ENCODE data around the gene TOLLIP. TPM values are rescaled to one million over a fixed set of nuclear protein-coding genes. Genes with fewer than 3 reads are reported as not detected.

TOLLIP gene
- total RNA-seq, 1 experiment from 2014 or later = 29.5 TPM

DNA sequence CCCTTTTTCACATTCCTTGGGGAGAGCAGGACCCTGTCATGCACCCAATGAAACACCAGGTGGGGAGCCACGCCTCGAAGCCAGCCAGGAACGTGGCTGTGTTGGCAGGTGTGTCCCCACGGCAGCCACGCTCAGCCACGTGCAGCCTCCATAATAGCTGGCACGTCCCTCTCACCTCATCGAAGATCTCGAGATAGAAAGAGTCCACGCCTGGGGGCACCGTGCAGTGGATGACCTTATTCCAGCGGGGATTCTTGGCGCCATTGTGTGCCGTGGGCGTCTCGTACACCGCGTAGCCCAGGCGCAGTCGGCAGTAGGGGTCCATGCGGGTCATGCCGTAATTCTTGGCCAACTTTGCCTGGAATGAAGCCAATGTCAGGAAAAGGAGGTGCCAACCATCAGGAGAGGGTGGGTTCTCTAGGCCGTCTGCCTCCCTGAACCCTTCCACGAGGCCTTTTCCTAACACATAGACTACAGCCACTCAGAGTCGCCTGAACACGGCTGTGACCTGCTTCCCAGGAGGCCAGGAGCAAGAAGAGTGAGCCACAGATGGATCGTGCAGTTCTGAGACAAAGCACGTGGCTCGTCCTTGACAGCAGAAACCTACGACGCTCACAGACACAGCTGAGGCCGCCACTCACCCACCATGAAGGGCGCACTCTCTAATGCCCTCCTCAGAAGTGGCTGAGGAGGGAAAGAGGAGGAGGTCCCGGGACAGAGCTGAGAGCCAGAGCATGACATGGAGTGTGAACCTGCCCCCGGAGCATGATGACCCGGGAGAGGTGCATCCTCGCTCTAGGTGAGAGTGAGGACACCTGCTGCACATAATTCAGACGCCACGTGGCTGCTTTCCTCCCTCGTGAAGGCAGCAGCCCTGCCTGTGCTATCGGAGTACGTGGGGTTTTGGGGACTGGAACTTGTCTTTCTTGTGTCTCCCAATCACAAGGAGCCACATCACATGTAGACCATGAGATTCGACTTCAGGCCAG lies 19.1 kb downstream of the TOLLIP start:
- intact Hi-C loops (cut with micrococcal nuclease; ENCODE audit: unreplicated experiment) = no loop called here
- no peak overlapping the region for H3K4me2 ChIP-seq
- H3K4me1 ChIP-seq (replicated peaks; ENCODE audit: insufficient read depth) = no peaks in the 10 kb centered on the region
- ChIA-PET POLR2A (ENCODE audit: unreplicated experiment) (no interaction called here), CTCF (no interaction called here)
- no peaks in the 10 kb centered on the region for H3K36me3 ChIP-seq (ENCODE audit: low read depth)
- no TSS peak for BruUV-seq (replicated peaks)
- H3K4me3 ChIP-seq = no peak overlapping the region
- H3K79me2 ChIP-seq (ENCODE audit: low read depth) = no peaks in the 10 kb centered on the region
- no peak overlapping the region for H2AFZ ChIP-seq
- no peak overlapping the region for H3K27ac ChIP-seq
- H3K9me2 ChIP-seq (ENCODE audit: insufficient read depth) = no peaks in the 10 kb centered on the region
- no peaks in the 10 kb centered on the region for H3K9me3 ChIP-seq (ENCODE audit: insufficient read depth, low read depth)
- no peak for TF ChIP-seq EZH2 (IDR thresholded peaks at IDR 0.05; ENCODE audit: low read depth)
- TF ChIP-seq, protein P1, sequence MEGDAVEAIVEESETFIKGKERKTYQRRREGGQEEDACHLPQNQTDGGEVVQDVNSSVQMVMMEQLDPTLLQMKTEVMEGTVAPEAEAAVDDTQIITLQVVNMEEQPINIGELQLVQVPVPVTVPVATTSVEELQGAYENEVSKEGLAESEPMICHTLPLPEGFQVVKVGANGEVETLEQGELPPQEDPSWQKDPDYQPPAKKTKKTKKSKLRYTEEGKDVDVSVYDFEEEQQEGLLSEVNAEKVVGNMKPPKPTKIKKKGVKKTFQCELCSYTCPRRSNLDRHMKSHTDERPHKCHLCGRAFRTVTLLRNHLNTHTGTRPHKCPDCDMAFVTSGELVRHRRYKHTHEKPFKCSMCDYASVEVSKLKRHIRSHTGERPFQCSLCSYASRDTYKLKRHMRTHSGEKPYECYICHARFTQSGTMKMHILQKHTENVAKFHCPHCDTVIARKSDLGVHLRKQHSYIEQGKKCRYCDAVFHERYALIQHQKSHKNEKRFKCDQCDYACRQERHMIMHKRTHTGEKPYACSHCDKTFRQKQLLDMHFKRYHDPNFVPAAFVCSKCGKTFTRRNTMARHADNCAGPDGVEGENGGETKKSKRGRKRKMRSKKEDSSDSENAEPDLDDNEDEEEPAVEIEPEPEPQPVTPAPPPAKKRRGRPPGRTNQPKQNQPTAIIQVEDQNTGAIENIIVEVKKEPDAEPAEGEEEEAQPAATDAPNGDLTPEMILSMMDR (conservative IDR thresholded peaks at IDR 0.05) = no peak
- no peaks in the 10 kb centered on the region for H4K20me1 ChIP-seq (ENCODE audit: insufficient read depth)
- DNase-seq = no peak
- H3F3A ChIP-seq (ENCODE audit: insufficient read depth, low read depth) = peaks cover 3% of the 10 kb centered on the region; the same call in 1 of the 2 replicates
- H3K27me3 ChIP-seq (ENCODE audit: insufficient read depth, low read depth) = no peaks in the 10 kb centered on the region

DNA sequence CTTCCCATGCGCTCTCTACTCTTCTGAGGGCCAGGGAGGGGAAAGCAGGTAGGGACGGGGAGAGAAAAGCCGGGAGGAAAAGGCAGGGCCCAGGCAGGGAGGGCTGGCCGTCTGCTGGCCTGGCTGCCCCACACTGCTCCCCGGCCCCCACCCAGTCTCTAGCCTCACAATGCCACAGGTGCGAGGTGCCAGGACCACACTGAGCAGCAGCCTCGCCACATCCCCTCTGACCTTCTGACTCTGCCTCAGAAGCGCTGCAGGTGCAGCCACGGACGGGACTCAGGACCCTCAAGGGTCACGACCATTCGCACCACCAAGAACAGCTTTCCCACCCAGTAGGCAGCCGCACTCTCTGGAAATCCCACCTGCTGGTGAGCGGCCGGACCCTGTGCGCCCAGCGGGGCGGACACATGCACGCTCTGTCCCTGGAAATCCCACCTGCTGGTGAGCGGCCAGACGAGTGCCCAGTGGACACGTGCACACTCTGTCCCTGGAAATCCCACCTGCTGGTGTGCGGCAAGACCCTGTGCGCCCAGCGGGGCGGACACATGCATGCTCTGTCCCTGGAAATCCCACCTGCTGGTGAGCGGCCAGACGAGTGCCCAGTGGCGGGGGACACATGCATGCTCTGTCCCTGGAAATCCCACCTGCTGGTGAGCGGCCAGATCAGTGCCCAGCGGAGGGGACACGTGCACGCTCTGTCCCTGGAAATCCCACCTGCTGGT lies 20.1 kb downstream of the TOLLIP start:
- no peaks in the 10 kb centered on the region for H3K27me3 ChIP-seq (ENCODE audit: insufficient read depth, low read depth)
- no peaks in the 10 kb centered on the region for H3K9me2 ChIP-seq (ENCODE audit: insufficient read depth)
- H3F3A ChIP-seq (ENCODE audit: insufficient read depth, low read depth) = no peaks in the 10 kb centered on the region
- DNase-seq = no peak
- H3K4me2 ChIP-seq = no peak overlapping the region
- H3K27ac ChIP-seq = no peak overlapping the region
- no peak overlapping the region for H2AFZ ChIP-seq
- no peaks in the 10 kb centered on the region for H3K36me3 ChIP-seq (ENCODE audit: low read depth)
- no peak overlapping the region for H3K4me3 ChIP-seq
- TF ChIP-seq, protein P1 (conservative IDR thresholded peaks at IDR 0.05) = no peak
- no peak for TF ChIP-seq EZH2 (IDR thresholded peaks at IDR 0.05; ENCODE audit: low read depth)
- ChIA-PET CTCF (no interaction called here), POLR2A (ENCODE audit: unreplicated experiment) (no interaction called here)
- no peaks in the 10 kb centered on the region for H3K9me3 ChIP-seq (ENCODE audit: insufficient read depth, low read depth)
- no peaks in the 10 kb centered on the region for H4K20me1 ChIP-seq (ENCODE audit: insufficient read depth)
- H3K4me1 ChIP-seq (replicated peaks; ENCODE audit: insufficient read depth) = no peaks in the 10 kb centered on the region
- no peaks in the 10 kb centered on the region for H3K79me2 ChIP-seq (ENCODE audit: low read depth)
- BruUV-seq (replicated peaks) = no TSS peak
- intact Hi-C loops (cut with micrococcal nuclease; ENCODE audit: unreplicated experiment) = no loop called here

DNA sequence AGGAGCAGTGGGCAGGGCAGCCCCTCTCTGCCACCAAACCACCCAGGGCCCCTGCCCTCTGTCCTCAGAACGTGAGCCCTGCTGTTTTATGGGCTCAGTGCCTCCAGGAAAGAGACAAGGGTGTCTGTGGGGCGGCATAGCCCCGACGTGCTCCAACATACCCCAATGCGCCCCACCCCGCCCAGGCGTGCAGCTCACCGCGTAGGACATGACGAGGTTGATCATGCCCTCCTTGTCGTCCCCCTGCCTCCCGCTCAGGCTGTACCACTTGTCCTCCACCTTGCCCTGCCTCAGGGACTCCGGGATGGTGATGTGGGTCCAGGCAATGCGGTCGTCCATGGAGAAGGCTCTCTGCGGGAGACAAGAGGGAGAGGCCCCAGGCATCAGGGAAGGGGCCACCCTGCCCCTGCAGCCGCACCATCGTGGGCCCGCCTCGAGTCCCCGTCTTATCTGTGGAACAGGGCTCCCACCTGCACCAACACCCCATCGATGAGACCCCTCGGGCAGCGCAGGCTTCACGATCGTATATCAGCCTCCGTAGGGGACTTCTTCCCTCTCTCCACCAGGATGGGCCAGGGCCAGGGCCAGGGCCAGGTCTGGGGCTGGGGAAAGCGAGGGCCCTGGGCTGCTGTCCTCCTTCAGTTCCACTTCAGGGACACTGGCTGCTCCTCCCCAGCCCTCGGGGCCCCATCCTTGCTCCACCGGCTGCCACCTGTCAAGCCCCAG lies 20.8 kb downstream of the TOLLIP start:
- H3F3A ChIP-seq (ENCODE audit: insufficient read depth, low read depth) = no peaks in the 10 kb centered on the region
- CTCF ChIA-PET = no interaction called here
- H3K4me2 ChIP-seq = no peak overlapping the region
- no peaks in the 10 kb centered on the region for H3K9me2 ChIP-seq (ENCODE audit: insufficient read depth)
- H3K9me3 ChIP-seq (ENCODE audit: insufficient read depth, low read depth) = no peaks in the 10 kb centered on the region
- BruUV-seq (replicated peaks) = no TSS peak
- H4K20me1 ChIP-seq (ENCODE audit: insufficient read depth) = no peaks in the 10 kb centered on the region
- DNase-seq = no peak
- intact Hi-C loops (cut with micrococcal nuclease; ENCODE audit: unreplicated experiment) = no loop called here
- no peak overlapping the region for H3K27ac ChIP-seq
- no peaks in the 10 kb centered on the region for H3K79me2 ChIP-seq (ENCODE audit: low read depth)
- POLR2A ChIA-PET (ENCODE audit: unreplicated experiment) = no interaction called here
- H3K4me3 ChIP-seq = no peak overlapping the region
- TF ChIP-seq, protein P1 (conservative IDR thresholded peaks at IDR 0.05) = no peak
- TF ChIP-seq EZH2 (IDR thresholded peaks at IDR 0.05; ENCODE audit: low read depth) = no peak
- no peaks in the 10 kb centered on the region for H3K4me1 ChIP-seq (replicated peaks; ENCODE audit: insufficient read depth)
- H2AFZ ChIP-seq = no peak overlapping the region
- no peaks in the 10 kb centered on the region for H3K27me3 ChIP-seq (ENCODE audit: insufficient read depth, low read depth)
- no peaks in the 10 kb centered on the region for H3K36me3 ChIP-seq (ENCODE audit: low read depth)
